Thoracic aorta (tissue), 2 donors: ENCODE measurements around the gene CACNA2D3. TPM values are rescaled to one million over a fixed set of nuclear protein-coding genes. Genes with fewer than 3 reads are reported as not detected.

Experiments used
- ATAC-seq: fragments of 150-250 bp; one replicate; pipeline ENCODE4 v1.8.0; 2017; ENCODE audit warnings: low read depth; ENCODE audit not compliant: insufficient number of reproducible peaks, low FRiP score
- DNase-seq: peaks from one replicate; pipeline ENCODE4 v3.0.0-alpha.2; 2020; ENCODE audit warnings: low spot score
- H3K27ac ChIP-seq, 2 donors: fragments of 200-600 bp; sonication (generic); 1 replicate in 1 of 2; 2 replicates in 1 of 2; pipeline ENCODE4 v1.5.1; 2016; ENCODE audit warnings: mild to moderate bottlenecking in 2 of 2, moderate library complexity in 2 of 2
- H3K27me3 ChIP-seq: fragments of 200-600 bp; sonication (generic); replicated peaks from 2 replicates; pipeline ENCODE4 v1.6.0; 2016; ENCODE audit warnings: mild to moderate bottlenecking; ENCODE audit not compliant: insufficient read depth
- H3K36me3 ChIP-seq: fragments of 200-600 bp; sonication (generic); one replicate; pipeline ENCODE4 v1.5.1; 2016
- H3K4me1 ChIP-seq, 2 donors: fragments of 200-600 bp; sonication (generic); 1 replicate in 1 of 2; 2 replicates in 1 of 2; pipeline versions ENCODE4 v1.5.1 to v1.6.0; 2016; ENCODE audit warnings: low read depth in 2 of 2, mild to moderate bottlenecking in 1 of 2; ENCODE audit not compliant: control insufficient read depth in 1 of 2
- H3K4me3 ChIP-seq: fragments of 200-600 bp; sonication (generic); 2 replicates; pipeline ENCODE4 v1.5.1; 2016; ENCODE audit warnings: mild to moderate bottlenecking
- H3K9me3 ChIP-seq: fragments of 200-600 bp; sonication (generic); 2 replicates; pipeline ENCODE4 v1.5.1; 2016
- CTCF ChIP-seq: fragments of 200-600 bp; sonication (generic); IDR thresholded peaks from one replicate; pipeline ENCODE4 v1.5.1; 2019; ENCODE audit warnings: antibody characterized with exemption
- total RNA-seq, 2 donors: library from RNA; depleted of rRNA; stranded (reverse); fragments of >200 nt; gene quantifications; one replicate each; pipeline versions ENCODE4 v1.1.0 to v1.2.3, GENCODE V29; 2016

CACNA2D3 gene
- total RNA-seq, 2 donors from 2014 or later: 3.2 to 4.0 TPM

- ATAC-seq (no peak), DNase-seq (no peak)
- TF ChIP-seq CTCF: no peak
- no peaks in the 10 kb centered on the region for H3K9me3 ChIP-seq
- H3K27me3 ChIP-seq: no peaks in the 10 kb centered on the region
- no peak overlapping the region for H3K27ac ChIP-seq
- no peaks in the 10 kb centered on the region for H3K36me3 ChIP-seq
- H3K4me1 ChIP-seq: no peaks in the 10 kb centered on the region
- H3K4me3 ChIP-seq: no peak overlapping the region
Observed at GRCh38 chr3:54577313-54577712, 455.0 kb downstream of the CACNA2D3 start.

- no peak overlapping the region for H3K4me3 ChIP-seq
- no peak overlapping the region for H3K27ac ChIP-seq
- no peaks in the 10 kb centered on the region for H3K27me3 ChIP-seq
- ATAC-seq (no peak), DNase-seq (no peak)
- H3K4me1 ChIP-seq: no peaks in the 10 kb centered on the region
- TF ChIP-seq CTCF: no peak
- H3K9me3 ChIP-seq: no peaks in the 10 kb centered on the region
- no peaks in the 10 kb centered on the region for H3K36me3 ChIP-seq
Observed at GRCh38 chr3:54578417-54578816, 456.1 kb downstream of the CACNA2D3 start.

- H3K27me3 ChIP-seq: no peaks in the 10 kb centered on the region
- ATAC-seq: no peak
- no peaks in the 10 kb centered on the region for H3K4me1 ChIP-seq
- no peaks in the 10 kb centered on the region for H3K36me3 ChIP-seq
- no peak for DNase-seq
- no peak overlapping the region for H3K27ac ChIP-seq
- no peak for TF ChIP-seq CTCF
- no peaks in the 10 kb centered on the region for H3K9me3 ChIP-seq
- no peak overlapping the region for H3K4me3 ChIP-seq
Observed at GRCh38 chr3:54580453-54580852, 458.1 kb downstream of the CACNA2D3 start.

GRCh38 chr3:54582424-54582823, 460.1 kb downstream of the CACNA2D3 start:
- ATAC-seq (no peak), DNase-seq (no peak)
- no peaks in the 10 kb centered on the region for H3K27me3 ChIP-seq
- no peaks in the 10 kb centered on the region for H3K36me3 ChIP-seq
- H3K4me3 ChIP-seq: no peak overlapping the region
- H3K9me3 ChIP-seq: no peaks in the 10 kb centered on the region
- H3K27ac ChIP-seq: no peak overlapping the region
- H3K4me1 ChIP-seq: no peaks in the 10 kb centered on the region
- TF ChIP-seq CTCF: no peak

GRCh38 chr3:54591157-54591556, 468.8 kb downstream of the CACNA2D3 start:
- no peaks in the 10 kb centered on the region for H3K4me1 ChIP-seq
- ATAC-seq (no peak), DNase-seq (no peak)
- H3K27ac ChIP-seq: no peak overlapping the region
- H3K9me3 ChIP-seq: no peaks in the 10 kb centered on the region
- no peaks in the 10 kb centered on the region for H3K36me3 ChIP-seq
- no peak for TF ChIP-seq CTCF
- H3K4me3 ChIP-seq: no peak overlapping the region
- H3K27me3 ChIP-seq: no peaks in the 10 kb centered on the region
